ENCODE measurements around the gene ZDHHC14.

ZDHHC14 gene

DNA sequence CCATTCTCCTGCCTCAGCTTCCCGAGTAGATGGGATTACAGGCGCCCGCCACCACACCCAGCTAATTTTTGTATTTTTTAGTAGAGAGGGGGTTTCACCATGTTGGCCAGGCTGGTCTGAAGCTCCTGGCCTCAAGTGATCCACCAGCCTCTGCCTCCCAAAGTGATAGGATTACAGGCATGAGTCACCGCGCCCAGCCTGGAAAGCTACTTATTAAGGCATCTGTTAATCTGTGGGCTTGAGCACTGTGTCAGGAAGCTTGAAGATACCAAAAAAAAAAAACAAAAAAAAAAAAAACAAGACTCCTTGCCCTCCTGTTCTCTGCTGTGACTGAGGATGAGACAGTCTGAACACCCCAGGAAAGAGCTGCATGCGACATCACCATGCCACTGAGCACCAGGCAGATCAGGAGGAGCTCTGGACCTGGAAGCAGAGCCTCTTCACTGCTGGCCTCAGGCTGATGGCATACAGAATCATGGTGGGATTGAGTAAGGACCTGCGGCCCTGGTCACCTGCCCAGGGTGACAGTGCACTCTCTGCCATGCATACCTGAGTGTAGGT is 275.5 kb downstream of the ZDHHC14 start:
- H3K27me3 ChIP-seq (replicated peaks), result no peaks in the 10 kb centered on the region
- no peaks in the 10 kb centered on the region for H3K36me3 ChIP-seq (replicated peaks)
- H3K27ac ChIP-seq, result no peak overlapping the region
- peak; percentile 26 for DNase-seq
- H3K4me3 ChIP-seq (ENCODE audit: low read depth, low read length), result no peak overlapping the region
- TF ChIP-seq, protein P1, sequence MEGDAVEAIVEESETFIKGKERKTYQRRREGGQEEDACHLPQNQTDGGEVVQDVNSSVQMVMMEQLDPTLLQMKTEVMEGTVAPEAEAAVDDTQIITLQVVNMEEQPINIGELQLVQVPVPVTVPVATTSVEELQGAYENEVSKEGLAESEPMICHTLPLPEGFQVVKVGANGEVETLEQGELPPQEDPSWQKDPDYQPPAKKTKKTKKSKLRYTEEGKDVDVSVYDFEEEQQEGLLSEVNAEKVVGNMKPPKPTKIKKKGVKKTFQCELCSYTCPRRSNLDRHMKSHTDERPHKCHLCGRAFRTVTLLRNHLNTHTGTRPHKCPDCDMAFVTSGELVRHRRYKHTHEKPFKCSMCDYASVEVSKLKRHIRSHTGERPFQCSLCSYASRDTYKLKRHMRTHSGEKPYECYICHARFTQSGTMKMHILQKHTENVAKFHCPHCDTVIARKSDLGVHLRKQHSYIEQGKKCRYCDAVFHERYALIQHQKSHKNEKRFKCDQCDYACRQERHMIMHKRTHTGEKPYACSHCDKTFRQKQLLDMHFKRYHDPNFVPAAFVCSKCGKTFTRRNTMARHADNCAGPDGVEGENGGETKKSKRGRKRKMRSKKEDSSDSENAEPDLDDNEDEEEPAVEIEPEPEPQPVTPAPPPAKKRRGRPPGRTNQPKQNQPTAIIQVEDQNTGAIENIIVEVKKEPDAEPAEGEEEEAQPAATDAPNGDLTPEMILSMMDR (IDR thresholded peaks at IDR 0.05; ENCODE audit: low read depth, low read length, missing control alignments), result no peak
- in situ Hi-C loops (cut with HindIII; ENCODE audit: low pct_ligation_motif_present, low sequenced_read_pairs), result no loop called here

DNA sequence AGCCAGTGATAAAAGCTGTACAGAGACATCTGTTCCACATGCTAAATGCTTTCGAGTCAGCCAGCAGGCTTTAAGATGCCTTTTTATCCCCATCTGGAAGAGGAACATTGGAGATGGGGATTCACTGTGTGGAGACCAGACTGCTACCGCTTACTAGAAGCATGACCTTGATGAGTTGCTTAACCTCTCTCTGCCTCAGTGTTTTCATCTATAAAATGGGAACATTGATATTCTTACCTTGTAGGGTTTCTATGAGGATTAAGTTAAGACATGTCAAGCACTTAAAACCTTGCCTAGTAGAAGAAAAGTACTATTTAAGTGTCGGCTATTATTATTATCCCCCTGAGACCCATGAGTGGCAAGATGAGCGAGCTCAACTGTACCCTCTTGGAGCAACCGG is 276.8 kb downstream of the ZDHHC14 start:
- Histone ChIP-seq H3K36me3 (replicated peaks) (no peaks in the 10 kb centered on the region), H3K27ac (no peak overlapping the region), H3K4me3 (ENCODE audit: low read depth, low read length) (no peak overlapping the region), H3K27me3 (replicated peaks) (no peaks in the 10 kb centered on the region)
- TF ChIP-seq, protein P1 (IDR thresholded peaks at IDR 0.05; ENCODE audit: low read depth, low read length, missing control alignments), result no peak
- DNase-seq, result no peak
- in situ Hi-C loops (cut with HindIII; ENCODE audit: low pct_ligation_motif_present, low sequenced_read_pairs), result no loop called here

- no peak for DNase-seq
- H3K27me3 ChIP-seq (replicated peaks), result no peaks in the 10 kb centered on the region
- TF ChIP-seq, protein P1 (IDR thresholded peaks at IDR 0.05; ENCODE audit: low read depth, low read length, missing control alignments), result no peak
- no peak overlapping the region for H3K4me3 ChIP-seq (ENCODE audit: low read depth, low read length)
- H3K36me3 ChIP-seq (replicated peaks), result no peaks in the 10 kb centered on the region
- in situ Hi-C loops (cut with HindIII; ENCODE audit: low pct_ligation_motif_present, low sequenced_read_pairs), result no loop called here
- H3K27ac ChIP-seq, result no peak overlapping the region
These were observed 277.3 kb downstream of the ZDHHC14 start for GRCh38 chr6:157658301-157658700.

GRCh38 chr6:157659536-157660271 is 278.7 kb downstream of the ZDHHC14 start:
- Histone ChIP-seq H3K27ac (no peak overlapping the region), H3K36me3 (replicated peaks) (no peaks in the 10 kb centered on the region), H3K4me3 (ENCODE audit: low read depth, low read length) (no peak overlapping the region), H3K27me3 (replicated peaks) (no peaks in the 10 kb centered on the region)
- DNase-seq, result peak; percentile 20
- in situ Hi-C loops (cut with HindIII; ENCODE audit: low pct_ligation_motif_present, low sequenced_read_pairs), result no loop called here
- TF ChIP-seq, protein P1 (IDR thresholded peaks at IDR 0.05; ENCODE audit: low read depth, low read length, missing control alignments), result no peak

DNA sequence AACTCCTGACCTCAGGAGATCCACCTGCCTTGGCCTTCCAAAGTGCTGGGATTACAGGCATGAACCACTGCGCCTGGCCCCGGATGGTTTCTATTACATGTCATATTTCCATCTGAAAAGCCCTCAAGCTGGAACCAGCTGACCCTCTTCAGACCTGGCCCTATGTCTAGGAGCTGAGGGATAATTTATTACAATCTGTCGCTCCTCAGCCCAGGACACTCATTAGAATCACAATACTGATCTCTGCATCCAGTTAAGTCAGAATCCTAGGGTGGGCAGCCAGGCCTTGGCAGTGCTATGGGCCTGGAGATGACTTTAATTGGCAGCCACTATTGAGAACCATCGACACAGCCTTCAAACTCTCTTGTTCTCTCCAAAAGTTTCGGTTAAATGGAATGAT is 279.4 kb downstream of the ZDHHC14 start:
- Histone ChIP-seq H3K27me3 (replicated peaks) (no peaks in the 10 kb centered on the region), H3K27ac (no peak overlapping the region), H3K36me3 (replicated peaks) (no peaks in the 10 kb centered on the region), H3K4me3 (ENCODE audit: low read depth, low read length) (no peak overlapping the region)
- TF ChIP-seq, protein P1 (IDR thresholded peaks at IDR 0.05; ENCODE audit: low read depth, low read length, missing control alignments), result no peak
- in situ Hi-C loops (cut with HindIII; ENCODE audit: low pct_ligation_motif_present, low sequenced_read_pairs), result no loop called here
- DNase-seq, result no peak
